Head of caudate nucleus (tissue), 42 donors: ENCODE results near the gene MTARC2.

Source experiments
- DNase-seq, 42 donors: peaks; one replicate each; pipeline versions ENCODE4 v3.0.0 to v3.0.0-alpha.2; 2020 to 2021; ENCODE audit warnings: mixed read lengths in 7 of 42
- intact Hi-C: fragments of 100-400 bp; cut with DNase I; formaldehyde crosslinking; loops from one replicate; pipeline ENCODE4 v1.15.0; 2022

Gene MTARC2

GRCh38 chr1:220788900-220789299 is 40.8 kb downstream of the MTARC2 start:
- intact Hi-C loops = no loop called here
- DNase-seq = peak in 1 of 42 donors; percentile 31

- intact Hi-C loops = no loop called here
- no peak for DNase-seq
Measured at GRCh38 chr1:220789532-220790147, 41.5 kb downstream of the MTARC2 start.

- intact Hi-C loops = no loop called here
- peak in 1 of 42 donors; percentile 31 for DNase-seq
Measured at GRCh38 chr1:220791285-220791684, 43.2 kb downstream of the MTARC2 start.

GRCh38 chr1:220791956-220792355 is 43.8 kb downstream of the MTARC2 start:
- peak in 1 of 42 donors; percentile 34 for DNase-seq
- intact Hi-C loops = no loop called here

- intact Hi-C loops = no loop called here
- peak in 1 of 42 donors; percentile 23 for DNase-seq
Measured at GRCh38 chr1:220796530-220796929, 48.4 kb downstream of the MTARC2 start.

- intact Hi-C loops = no loop called here
- DNase-seq = no peak
Measured at GRCh38 chr1:220797044-220797443, 48.9 kb downstream of the MTARC2 start.

GRCh38 chr1:220797553-220797952 is 49.4 kb downstream of the MTARC2 start:
- intact Hi-C loops = no loop called here
- DNase-seq = peak in 7 of 42 donors; percentile 15 to 46 (median 35)

- no peak for DNase-seq
- intact Hi-C loops = no loop called here
Measured at GRCh38 chr1:220798338-220798737, 50.2 kb downstream of the MTARC2 start.

- intact Hi-C loops = no loop called here
Measured at GRCh38 chr1:220800262-220800661, 52.1 kb downstream of the MTARC2 start.

GRCh38 chr1:220803401-220804201 is 55.5 kb downstream of the MTARC2 start:
- peak in 15 of 42 donors; percentile 15 to 72 (median 39) for DNase-seq

More at GRCh38 chr1:220800262-220800661, 52.1 kb downstream of the MTARC2 start:
- DNase-seq = peak in 1 of 42 donors; percentile 29

GRCh38 chr1:220804202-220804586 is 56.1 kb downstream of the MTARC2 start:
- no peak for DNase-seq
- intact Hi-C loops = no loop called here

More at GRCh38 chr1:220803401-220804201, 55.5 kb downstream of the MTARC2 start:
- intact Hi-C loops = no loop called here

GRCh38 chr1:220806408-220806807 is 58.3 kb downstream of the MTARC2 start:
- no peak for DNase-seq
- intact Hi-C loops = no loop called here

- DNase-seq = no peak
- intact Hi-C loops = no loop called here
Measured at GRCh38 chr1:220807726-220808125, 59.6 kb downstream of the MTARC2 start.

- DNase-seq = peak in 5 of 42 donors; percentile 16 to 49 (median 27)
- intact Hi-C loops = no loop called here
Measured at GRCh38 chr1:220808345-220809186, 60.4 kb downstream of the MTARC2 start.

GRCh38 chr1:220809187-220809550 is 61.0 kb downstream of the MTARC2 start:
- intact Hi-C loops = no loop called here
- DNase-seq = no peak

GRCh38 chr1:220809704-220810103 is 61.6 kb downstream of the MTARC2 start:
- no peak for DNase-seq
- intact Hi-C loops = no loop called here

- intact Hi-C loops = no loop called here
- DNase-seq = peak in 40 of 42 donors; percentile 23 to 77 (median 57)
Measured at GRCh38 chr1:220810179-220810653, 62.1 kb downstream of the MTARC2 start.

- intact Hi-C loops = no loop called here
- no peak for DNase-seq
Measured at GRCh38 chr1:220810963-220811362, 62.8 kb downstream of the MTARC2 start.

GRCh38 chr1:220811695-220812094 is 63.6 kb downstream of the MTARC2 start:
- no peak for DNase-seq
- intact Hi-C loops = no loop called here

- no peak for DNase-seq
- intact Hi-C loops = no loop called here
Measured at GRCh38 chr1:220812308-220812707, 64.2 kb downstream of the MTARC2 start.
